Adipocyte (in vitro differentiated cells): ENCODE data around the gene KIAA1191.

Source experiments
- DNase-seq: peaks from one replicate; pipeline ENCODE4 v3.0.0-alpha.2; 2015; ENCODE audit warnings: low read depth
- H3K27me3 ChIP-seq: replicated peaks from 2 replicates; pipeline ENCODE4 v1.7.0; 2013; ENCODE audit warnings: mild to moderate bottlenecking, low read length, moderate library complexity; ENCODE audit not compliant: control insufficient read depth, insufficient read depth
- H3K36me3 ChIP-seq: 2 replicates; pipeline ENCODE4 v1.7.0; 2013; ENCODE audit warnings: low read length, mild to moderate bottlenecking, moderate library complexity; ENCODE audit not compliant: control insufficient read depth, insufficient read depth, severe bottlenecking
- H3K4me1 ChIP-seq: 2 replicates; pipeline ENCODE4 v1.7.0; 2013; ENCODE audit warnings: mild to moderate bottlenecking, low read length, moderate library complexity; ENCODE audit not compliant: control insufficient read depth, insufficient read depth
- H3K4me3 ChIP-seq: 2 replicates; pipeline ENCODE4 v1.7.0; 2013; ENCODE audit warnings: mild to moderate bottlenecking, low read length, moderate library complexity
- H3K9ac ChIP-seq: 2 replicates; pipeline ENCODE4 v1.7.0; 2013; ENCODE audit warnings: mild to moderate bottlenecking, low read length, moderate library complexity
- H3K9me3 ChIP-seq: 2 replicates; pipeline ENCODE4 v1.7.0; 2013; ENCODE audit warnings: mild to moderate bottlenecking, low read length, moderate library complexity; ENCODE audit not compliant: control insufficient read depth

KIAA1191 gene

GRCh38 chr5:176400382-176401156, 39.0 kb upstream of the KIAA1191 start:
- Histone ChIP-seq H3K9me3 (no peaks in the 10 kb centered on the region), H3K27me3 (no peaks in the 10 kb centered on the region), H3K36me3 (peaks cover 26% of the 10 kb centered on the region), H3K4me1 (peaks cover 4% of the 10 kb centered on the region), H3K4me3 (no peak overlapping the region), H3K9ac (no peak overlapping the region)
- no peak for DNase-seq

GRCh38 chr5:176397736-176398420, 36.3 kb upstream of the KIAA1191 start:
- Histone ChIP-seq H3K36me3 (peaks cover 39% of the 10 kb centered on the region), H3K27me3 (no peaks in the 10 kb centered on the region), H3K9ac (no peak overlapping the region), H3K4me1 (peaks cover 4% of the 10 kb centered on the region), H3K9me3 (no peaks in the 10 kb centered on the region), H3K4me3 (no peak overlapping the region)
- DNase-seq = no peak

GRCh38 chr5:176396330-176396729, 34.8 kb upstream of the KIAA1191 start:
- peaks cover 47% of the 10 kb centered on the region for H3K36me3 ChIP-seq
- no peak overlapping the region for H3K9ac ChIP-seq
- H3K4me1 ChIP-seq = peaks cover 4% of the 10 kb centered on the region
- DNase-seq = no peak
- no peaks in the 10 kb centered on the region for H3K27me3 ChIP-seq
- H3K4me3 ChIP-seq = no peak overlapping the region
- no peaks in the 10 kb centered on the region for H3K9me3 ChIP-seq

GRCh38 chr5:176394881-176395675, 33.5 kb upstream of the KIAA1191 start:
- Histone ChIP-seq H3K9me3 (no peaks in the 10 kb centered on the region), H3K4me3 (no peak overlapping the region), H3K27me3 (no peaks in the 10 kb centered on the region), H3K9ac (no peak overlapping the region), H3K4me1 (peaks cover 4% of the 10 kb centered on the region), H3K36me3 (peaks cover 51% of the 10 kb centered on the region)
- no peak for DNase-seq

GRCh38 chr5:176394096-176394495, 32.5 kb upstream of the KIAA1191 start:
- no peak for DNase-seq
- Histone ChIP-seq H3K4me1 (peaks cover 8% of the 10 kb centered on the region), H3K9ac (no peak overlapping the region), H3K9me3 (no peaks in the 10 kb centered on the region), H3K36me3 (peaks cover 51% of the 10 kb centered on the region), H3K4me3 (no peak overlapping the region), H3K27me3 (no peaks in the 10 kb centered on the region)

- peaks cover 46% of the 10 kb centered on the region for H3K36me3 ChIP-seq
- no peaks in the 10 kb centered on the region for H3K27me3 ChIP-seq
- H3K9ac ChIP-seq = no peak overlapping the region
- H3K4me3 ChIP-seq = no peak overlapping the region
- DNase-seq = no peak
- H3K4me1 ChIP-seq = peaks cover 9% of the 10 kb centered on the region
- no peaks in the 10 kb centered on the region for H3K9me3 ChIP-seq
These were observed 31.0 kb upstream of the KIAA1191 start for GRCh38 chr5:176392526-176392925.

- Histone ChIP-seq H3K27me3 (no peaks in the 10 kb centered on the region), H3K4me1 (peaks cover 14% of the 10 kb centered on the region), H3K36me3 (peaks cover 44% of the 10 kb centered on the region), H3K4me3 (no peak overlapping the region), H3K9ac (no peak overlapping the region), H3K9me3 (no peaks in the 10 kb centered on the region)
- no peak for DNase-seq
These were observed 30.4 kb upstream of the KIAA1191 start for GRCh38 chr5:176391999-176392398.

- Histone ChIP-seq H3K9me3 (no peaks in the 10 kb centered on the region), H3K4me1 (peaks cover 16% of the 10 kb centered on the region), H3K9ac (no peak overlapping the region), H3K36me3 (peaks cover 41% of the 10 kb centered on the region), H3K27me3 (no peaks in the 10 kb centered on the region), H3K4me3 (no peak overlapping the region)
- DNase-seq = no peak
These were observed 29.9 kb upstream of the KIAA1191 start for GRCh38 chr5:176391479-176391878.

- H3K27me3 ChIP-seq = no peaks in the 10 kb centered on the region
- no peaks in the 10 kb centered on the region for H3K9me3 ChIP-seq
- peaks cover 53% of the 10 kb centered on the region for H3K36me3 ChIP-seq
- H3K9ac ChIP-seq = peak overlapping the region; percentile 95
- H3K4me3 ChIP-seq = peak overlapping the region; percentile 91
- no peak for DNase-seq
- H3K4me1 ChIP-seq = peaks cover 20% of the 10 kb centered on the region
These were observed 27.9 kb upstream of the KIAA1191 start for GRCh38 chr5:176389135-176390123.

GRCh38 chr5:176388444-176389134, 27.0 kb upstream of the KIAA1191 start, which contains the start of the genes HIGD2A and NOP16:
Gene HIGD2A (plus strand): TSS chr5:176388751. CDS start chr5:176388820, 69 bp downstream.
Gene NOP16 (minus strand): TSS chr5:176388598. CDS start chr5:176388539, 59 bp downstream.
- DNase-seq = peak; percentile 100
- peak within 1 kb of the TSS; percentile 95 for H3K9ac ChIP-seq
- no peaks in the 10 kb centered on the region for H3K27me3 ChIP-seq
- H3K4me1 ChIP-seq = peaks cover 20% of the 10 kb centered on the region
- H3K36me3 ChIP-seq = peaks cover 55% of the 10 kb centered on the region
- no peaks in the 10 kb centered on the region for H3K9me3 ChIP-seq
- peak within 1 kb of the TSS; percentile 91 for H3K4me3 ChIP-seq
